Esophagus squamous epithelium (tissue), 5 donors: ENCODE data around the gene OBSCN. TPM values are rescaled to one million over a fixed set of nuclear protein-coding genes. Genes with fewer than 3 reads are reported as not detected.
"Not testable (repeated sequence)": the region's sequence is repeated elsewhere in the genome, so short reads cannot be mapped to it uniquely, and the experiment has no call there.

ENCODE experiments used
- DNase-seq: peaks from one replicate; lab custom pipeline; 2025; lab: John Stamatoyannopoulos, UW
- H3K27ac ChIP-seq, 4 donors: fragments of 200-600 bp; sonication (generic); one replicate each; pipeline ENCODE4 v1.5.1; 2016 to 2019; ENCODE audit warnings: mild to moderate bottlenecking in 1 of 4
- H3K27me3 ChIP-seq, 4 donors: fragments of 200-600 bp; sonication (generic); 1 replicate in 3 of 4; 2 replicates in 1 of 4; pipeline versions ENCODE4 v1.5.1 to v1.6.0; 2017 to 2021; ENCODE audit warnings: antibody characterized with exemption in 1 of 4
- H3K36me3 ChIP-seq, 3 donors: fragments of 200-600 bp; sonication (generic); one replicate each; pipeline ENCODE4 v1.5.1; 2016 to 2019
- H3K4me1 ChIP-seq, 3 donors: fragments of 200-600 bp; sonication (generic); one replicate each; pipeline ENCODE4 v1.5.1; 2017 to 2019
- H3K4me3 ChIP-seq, 4 donors: fragments of 200-600 bp; sonication (generic); 1 replicate in 3 of 4; 2 replicates in 1 of 4; pipeline ENCODE4 v1.5.1; 2016 to 2019; ENCODE audit warnings: mild to moderate bottlenecking in 2 of 4, moderate library complexity in 1 of 4
- H3K9me3 ChIP-seq, 3 donors: fragments of 200-600 bp; sonication (generic); one replicate each; pipeline ENCODE4 v1.5.1; 2016 to 2019
- POLR2A ChIP-seq, 4 donors: fragments of 450-650 bp; IDR thresholded peaks; one replicate each; pipeline ENCODE4 v1.6.1; 2017; ENCODE audit warnings: antibody characterized with exemption in 4 of 4, mild to moderate bottlenecking in 4 of 4, moderate library complexity in 3 of 4
- WGBS, 2 donors: methylation state at CpG; one replicate each; pipeline ENCODE4 v1.1.5; 2018; 5-methylcytosine and 5-hydroxymethylcytosine counted together
- intact Hi-C: fragments of 100-400 bp; cut with DNase I; formaldehyde crosslinking; loops from one replicate; pipeline ENCODE4 v1.15.0; 2022
- total RNA-seq, 4 donors: library from RNA; depleted of rRNA; stranded (reverse); fragments of >200 nt; gene quantifications; one replicate each; pipeline ENCODE4 v1.1.0, GENCODE V29; 2016
- TF ChIP-seq, protein P1 (sequence below), 6 experiments: fragments of 450-650 bp in 4 of 6; fragments of 200-600 bp in 2 of 6; sonication (generic) in 2 of 6; IDR thresholded peaks; one replicate each; pipeline ENCODE4 v1.5.1; 2016 to 2019; ENCODE audit warnings: antibody characterized with exemption in 6 of 6, mild to moderate bottlenecking in 4 of 6, moderate library complexity in 4 of 6
- donor health status: DM: yes; HTN: yes; CAD: no.

Gene OBSCN
- total RNA-seq, 4 donors from 2014 or later = 4.0 to 53.2 (median 13.8) TPM

DNA sequence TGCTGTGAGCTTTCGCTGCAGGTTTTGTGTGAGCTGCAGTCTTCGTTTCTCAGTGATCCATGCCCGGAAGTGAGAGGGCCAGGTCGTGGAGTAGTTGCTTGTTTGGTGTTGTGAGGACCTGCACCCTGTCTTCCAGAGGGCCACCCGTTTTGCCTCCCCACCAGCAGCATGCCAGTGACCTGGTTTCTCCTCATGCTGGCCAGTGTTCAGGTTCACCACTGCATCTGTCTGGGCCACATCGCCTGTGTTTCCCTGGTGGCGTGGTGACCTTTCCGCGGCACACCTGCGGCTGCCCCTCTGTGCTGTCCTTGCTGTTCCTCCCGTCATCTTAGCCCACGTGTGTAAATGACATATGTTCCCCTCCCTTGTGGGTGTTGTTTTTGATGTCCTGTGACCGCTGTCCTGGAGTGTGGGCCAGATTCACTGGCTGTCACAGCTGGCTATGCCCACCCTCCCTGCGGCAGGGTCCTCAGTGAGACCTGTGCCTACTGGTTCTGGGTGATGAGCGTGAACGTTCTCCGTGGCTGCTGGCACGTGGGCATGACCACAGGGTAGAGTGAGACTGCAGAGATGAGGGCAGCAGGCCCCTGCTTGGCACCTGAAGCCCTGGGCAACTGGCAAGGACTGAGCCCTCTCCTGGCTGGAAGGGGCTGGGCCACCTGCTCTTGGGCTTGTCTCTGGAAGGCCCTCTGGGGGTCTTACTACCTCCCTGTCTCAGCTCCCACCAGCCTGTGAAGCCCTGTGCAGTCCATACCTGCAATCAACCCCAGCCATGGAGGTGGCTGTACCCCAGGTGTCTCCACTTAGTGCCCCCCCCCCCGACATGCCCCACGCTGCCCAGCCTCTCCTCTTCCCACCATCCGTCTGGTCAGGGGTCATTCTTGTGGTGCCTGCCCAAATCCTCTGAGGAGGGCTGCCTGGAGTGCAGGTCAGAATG is 35.0 kb upstream of the OBSCN start:
- H3K9me3 ChIP-seq = no peaks in the 10 kb centered on the region
- H3K4me3 ChIP-seq = no peak overlapping the region
- no peak for DNase-seq
- intact Hi-C loops = no loop called here
- peaks cover 0 to 17% (median 0%) of the 10 kb centered on the region in 3 donors for H3K4me1 ChIP-seq
- TF ChIP-seq, protein P1, sequence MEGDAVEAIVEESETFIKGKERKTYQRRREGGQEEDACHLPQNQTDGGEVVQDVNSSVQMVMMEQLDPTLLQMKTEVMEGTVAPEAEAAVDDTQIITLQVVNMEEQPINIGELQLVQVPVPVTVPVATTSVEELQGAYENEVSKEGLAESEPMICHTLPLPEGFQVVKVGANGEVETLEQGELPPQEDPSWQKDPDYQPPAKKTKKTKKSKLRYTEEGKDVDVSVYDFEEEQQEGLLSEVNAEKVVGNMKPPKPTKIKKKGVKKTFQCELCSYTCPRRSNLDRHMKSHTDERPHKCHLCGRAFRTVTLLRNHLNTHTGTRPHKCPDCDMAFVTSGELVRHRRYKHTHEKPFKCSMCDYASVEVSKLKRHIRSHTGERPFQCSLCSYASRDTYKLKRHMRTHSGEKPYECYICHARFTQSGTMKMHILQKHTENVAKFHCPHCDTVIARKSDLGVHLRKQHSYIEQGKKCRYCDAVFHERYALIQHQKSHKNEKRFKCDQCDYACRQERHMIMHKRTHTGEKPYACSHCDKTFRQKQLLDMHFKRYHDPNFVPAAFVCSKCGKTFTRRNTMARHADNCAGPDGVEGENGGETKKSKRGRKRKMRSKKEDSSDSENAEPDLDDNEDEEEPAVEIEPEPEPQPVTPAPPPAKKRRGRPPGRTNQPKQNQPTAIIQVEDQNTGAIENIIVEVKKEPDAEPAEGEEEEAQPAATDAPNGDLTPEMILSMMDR (IDR thresholded peaks at IDR 0.05) = no peak
- no peak for TF ChIP-seq POLR2A (IDR thresholded peaks at IDR 0.05)
- no peaks in the 10 kb centered on the region for H3K27me3 ChIP-seq
- H3K27ac ChIP-seq = no peak overlapping the region
- H3K36me3 ChIP-seq = peaks cover 0 to 27% (median 0%) of the 10 kb centered on the region in 3 donors
- 86 to 88% methylated on average over 13 to 14 of the region's 21 CpGs for WGBS, 2 donors

DNA sequence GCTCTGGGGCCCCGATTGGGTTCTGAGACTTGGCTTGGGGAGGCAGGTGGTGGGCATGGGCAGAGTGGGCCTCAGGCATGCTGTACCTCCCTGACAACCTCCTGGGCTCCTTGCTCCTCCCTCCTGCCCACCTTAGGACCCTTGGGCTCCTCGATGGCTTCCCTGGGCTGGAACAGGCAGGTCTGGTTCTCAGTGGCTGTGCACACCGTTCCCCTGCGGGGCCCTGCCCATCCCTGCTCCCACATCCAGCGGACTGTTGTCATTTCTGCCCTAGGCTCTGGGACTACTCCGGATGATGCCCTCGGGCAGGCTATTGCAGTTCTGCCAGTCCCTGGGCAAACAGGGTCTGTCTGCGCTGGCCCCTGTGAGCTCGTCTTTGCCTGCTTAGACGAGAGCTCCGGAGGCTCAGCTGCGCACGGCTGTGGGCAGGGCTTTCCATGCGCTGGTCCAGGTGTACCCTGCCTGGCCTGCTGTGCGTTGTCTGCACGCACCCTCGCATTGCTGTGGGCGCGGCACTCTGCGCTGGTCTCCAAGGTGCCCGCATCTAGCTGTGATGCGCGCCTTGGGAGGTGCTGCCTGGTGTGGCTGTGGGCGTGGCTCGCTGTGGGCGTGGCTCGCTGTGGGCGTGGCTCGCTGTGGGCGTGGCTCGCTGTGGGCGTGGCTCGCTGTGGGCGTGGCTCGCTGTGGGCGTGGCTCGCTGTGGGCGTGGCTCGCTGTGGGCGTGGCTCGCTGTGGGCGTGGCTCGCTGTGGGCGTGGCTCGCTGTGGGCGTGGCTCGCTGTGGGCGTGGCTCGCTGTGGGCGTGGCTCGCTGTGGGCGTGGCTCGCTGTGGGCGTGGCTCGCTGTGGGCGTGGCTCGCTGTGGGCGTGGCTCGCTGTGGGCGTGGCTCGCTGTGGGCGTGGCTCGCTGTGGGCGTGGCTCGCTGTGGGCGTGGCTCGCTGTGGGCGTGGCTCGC is 34.0 kb upstream of the OBSCN start:
- DNase-seq, H3K27me3 ChIP-seq, intact Hi-C loops, H3K9me3 ChIP-seq, H3K4me3 ChIP-seq: not testable (repeated sequence)
- Histone ChIP-seq H3K36me3 (peaks cover 0 to 27% (median 0%) of the 10 kb centered on the region in 3 donors), H3K4me1 (peaks cover 0 to 17% (median 0%) of the 10 kb centered on the region in 3 donors), H3K27ac (peak overlapping the region in 2 of 4 donors; percentile 5 to 19)
- 96% methylated on average over 20 of the region's 69 CpGs; no CpG with 5 or more reads in 1 of the 2 donors for whole genome bisulfite sequencing, 2 donors

DNA sequence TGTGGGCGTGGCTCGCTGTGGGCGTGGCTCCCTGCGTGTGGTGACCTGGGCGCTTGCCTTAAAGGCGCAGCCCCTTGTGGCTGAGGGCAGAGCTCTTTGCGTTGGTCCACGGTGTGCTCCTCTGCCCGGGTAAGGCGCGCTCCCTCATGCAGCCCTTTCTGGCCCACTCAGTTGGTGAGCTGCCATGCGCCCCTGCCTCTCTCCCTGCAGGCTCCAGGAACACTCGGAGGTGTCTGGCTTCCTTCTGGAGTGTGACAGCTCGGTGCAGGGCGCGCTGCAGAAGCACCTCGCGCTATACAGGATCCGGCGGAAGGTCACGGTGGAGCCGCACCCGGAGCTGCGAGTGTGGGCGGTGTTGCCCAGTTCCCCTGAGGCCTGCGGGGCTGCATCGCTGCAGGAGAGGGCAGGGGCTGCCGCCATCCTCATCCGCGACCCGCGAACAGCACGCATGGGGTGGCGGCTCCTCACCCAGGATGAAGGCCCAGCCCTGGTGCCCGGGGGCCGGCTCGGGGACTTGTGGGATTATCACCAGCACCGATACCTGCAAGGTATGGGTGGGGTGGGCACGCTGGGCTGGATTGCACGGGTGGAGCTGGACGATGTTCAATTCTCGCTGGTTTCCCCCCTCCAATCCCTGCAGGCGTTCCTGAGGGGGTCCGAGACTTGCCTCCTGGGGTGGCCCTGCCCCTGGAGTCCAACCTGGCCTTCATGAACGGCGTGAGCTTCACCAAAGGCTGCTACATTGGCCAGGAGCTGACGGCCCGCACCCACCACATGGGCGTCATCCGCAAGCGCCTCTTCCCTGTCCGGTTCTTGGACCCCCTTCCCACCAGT is 33.1 kb upstream of the OBSCN start:
- peak overlapping the region in 1 of 4 donors; percentile 25 for H3K27ac ChIP-seq

DNA sequence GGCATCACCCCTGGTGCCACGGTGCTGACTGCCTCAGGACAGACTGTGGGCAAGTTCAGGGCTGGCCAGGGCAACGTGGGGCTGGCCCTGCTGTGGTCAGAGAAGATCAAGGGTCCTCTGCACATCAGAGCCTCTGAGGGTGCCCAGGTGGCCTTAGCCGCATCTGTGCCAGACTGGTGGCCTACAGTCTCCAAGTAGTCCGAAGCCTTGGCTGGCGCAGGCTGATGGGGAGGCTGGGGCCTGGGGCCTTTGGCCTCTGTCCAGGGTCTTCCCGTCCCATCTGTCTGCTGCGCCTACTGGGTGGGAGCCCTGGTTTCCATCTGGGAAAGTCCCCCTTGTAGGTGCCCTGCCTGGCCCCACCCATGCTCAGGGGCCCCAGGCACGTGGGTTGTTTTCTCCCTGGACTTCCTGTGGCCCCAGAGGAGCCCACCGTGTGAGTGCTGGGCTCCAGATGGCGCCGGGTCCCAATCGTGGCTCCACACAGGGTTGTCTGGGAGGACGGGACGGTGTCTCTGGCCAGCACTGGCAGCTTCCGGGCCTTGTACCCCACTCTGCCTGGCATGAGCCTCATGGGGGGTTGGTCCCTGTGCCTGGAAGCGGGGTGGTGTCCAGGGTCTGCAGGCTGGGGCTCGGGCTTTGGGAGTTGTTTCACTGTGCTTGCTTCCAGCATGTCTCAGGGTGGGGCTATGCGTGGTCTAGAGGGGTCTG is 32.4 kb upstream of the OBSCN start:
- DNase-seq = no peak
- WGBS, 2 donors = 90 to 93% methylated on average over 2 to 6 of the region's 18 CpGs
- intact Hi-C loops = no loop called here

More for the DNA sequence above, 33.1 kb upstream of the OBSCN start:
- Histone ChIP-seq H3K36me3 (peaks cover 0 to 27% (median 0%) of the 10 kb centered on the region in 3 donors), H3K9me3 (no peaks in the 10 kb centered on the region), H3K4me1 (peaks cover 0 to 17% (median 0%) of the 10 kb centered on the region in 3 donors), H3K27me3 (no peaks in the 10 kb centered on the region), H3K4me3 (peak overlapping the region in 1 of 4 donors; percentile 31)
- no peak for DNase-seq
- no peak for TF ChIP-seq POLR2A (IDR thresholded peaks at IDR 0.05)
- TF ChIP-seq, protein P1 (IDR thresholded peaks at IDR 0.05) = no peak
- WGBS, 2 donors = 90 to 100% methylated on average over 2 to 7 of the region's 52 CpGs
- intact Hi-C loops = no loop called here

More for the DNA sequence above, 32.4 kb upstream of the OBSCN start:
- no peak overlapping the region for H3K27ac ChIP-seq
- TF ChIP-seq, protein P1 (IDR thresholded peaks at IDR 0.05) = no peak
- peaks cover 0 to 27% (median 0%) of the 10 kb centered on the region in 3 donors for H3K36me3 ChIP-seq
- peaks cover 0 to 17% (median 0%) of the 10 kb centered on the region in 3 donors for H3K4me1 ChIP-seq
- no peaks in the 10 kb centered on the region for H3K9me3 ChIP-seq
- H3K27me3 ChIP-seq = no peaks in the 10 kb centered on the region
- no peak overlapping the region for H3K4me3 ChIP-seq
